ENCODE data around the gene PRRC1. TPM values are rescaled to one million over a fixed set of nuclear protein-coding genes. Genes with fewer than 3 reads are reported as not detected.
"Not testable (repeated sequence)": the region's sequence is repeated elsewhere in the genome, so short reads cannot be mapped to it uniquely, and the experiment has no call there.

The PRRC1 gene
- total RNA-seq, 1 experiment from 2014 or later = 51.0 TPM

- DNase-seq (ENCODE audit: low spot score) = not testable (repeated sequence)
Observed at GRCh38 chr5:127545249-127545648, 27.8 kb downstream of the PRRC1 start.

GRCh38 chr5:127549551-127549950, 32.1 kb downstream of the PRRC1 start:
- no peak for DNase-seq (ENCODE audit: low spot score)

GRCh38 chr5:127550652-127551409, 33.4 kb downstream of the PRRC1 start:
- DNase-seq (ENCODE audit: low spot score) = no peak

GRCh38 chr5:127551410-127552041, 34.1 kb downstream of the PRRC1 start:
- DNase-seq (ENCODE audit: low spot score) = no peak

- no peak for DNase-seq (ENCODE audit: low spot score)
Observed at GRCh38 chr5:127555826-127556225, 38.4 kb downstream of the PRRC1 start.

GRCh38 chr5:127556609-127557334, 39.3 kb downstream of the PRRC1 start:
- no peak for DNase-seq (ENCODE audit: low spot score)

GRCh38 chr5:127558273-127558672, 40.8 kb downstream of the PRRC1 start:
- no peak for DNase-seq (ENCODE audit: low spot score)

- no peak for DNase-seq (ENCODE audit: low spot score)
Observed at GRCh38 chr5:127561254-127561653, 43.8 kb downstream of the PRRC1 start.

- DNase-seq (ENCODE audit: low spot score) = peak; percentile 22
Observed at GRCh38 chr5:127562252-127562651, 44.8 kb downstream of the PRRC1 start.

- DNase-seq (ENCODE audit: low spot score) = no peak
Observed at GRCh38 chr5:127563136-127563535, 45.7 kb downstream of the PRRC1 start.

- DNase-seq (ENCODE audit: low spot score) = peak; percentile 73
Observed at GRCh38 chr5:127564002-127564769, 46.7 kb downstream of the PRRC1 start.

- DNase-seq (ENCODE audit: low spot score) = no peak
Observed at GRCh38 chr5:127565586-127566270, 48.3 kb downstream of the PRRC1 start.

- DNase-seq (ENCODE audit: low spot score) = no peak
Observed at GRCh38 chr5:127567026-127567768, 49.8 kb downstream of the PRRC1 start.

GRCh38 chr5:127568166-127568565, 50.7 kb downstream of the PRRC1 start:
- no peak for DNase-seq (ENCODE audit: low spot score)

- DNase-seq (ENCODE audit: low spot score) = not testable (repeated sequence)
Observed at GRCh38 chr5:127569471-127569870, 52.0 kb downstream of the PRRC1 start.

GRCh38 chr5:127571314-127572131, 54.1 kb downstream of the PRRC1 start:
- DNase-seq (ENCODE audit: low spot score) = no peak

- no peak for DNase-seq (ENCODE audit: low spot score)
Observed at GRCh38 chr5:127572930-127573329, 55.5 kb downstream of the PRRC1 start.

- DNase-seq (ENCODE audit: low spot score) = no peak
Observed at GRCh38 chr5:127574852-127575679, 57.6 kb downstream of the PRRC1 start.

GRCh38 chr5:127577458-127577857, 60.0 kb downstream of the PRRC1 start:
- DNase-seq (ENCODE audit: low spot score) = no peak
